SK-N-SH (cell line): ENCODE measurements around the gene HDGFL2. TPM values are rescaled to one million over a fixed set of nuclear protein-coding genes. Genes with fewer than 3 reads are reported as not detected.

Source experiments
- CTCF ChIA-PET: fragments of 300-600, 350-600 bp; formaldehyde crosslinking; extraction: SDS; loops from one replicate; lab custom pipeline; 2021; lab: Yijun Ruan, JAX
- POLR2A ChIA-PET: fragments of 350-600 bp; sonication (Branson Sonifier 250); formaldehyde crosslinking; extraction: SDS; loops from one replicate; lab custom pipeline; 2020; ENCODE audit warnings: antibody characterized with exemption, inconsistent platforms; lab: Yijun Ruan, JAX
- DNase-seq: peaks from one replicate; pipeline ENCODE4 v3.0.0; 2012
- H2AFZ ChIP-seq: fragments of 200-600 bp; sonication (generic); 2 replicates; pipeline ENCODE4 v1.8.1; 2016; ENCODE audit warnings: antibody characterized with exemption, mild to moderate bottlenecking, low read depth
- H3F3A ChIP-seq: fragments of 200-600 bp; sonication (generic); replicated peaks from 2 replicates; pipeline ENCODE3; 2016; ENCODE audit warnings: antibody characterized with exemption, mild to moderate bottlenecking; ENCODE audit not compliant: insufficient read depth
- H3K27ac ChIP-seq, 2 experiments: fragments of 200-500 bp in 1 of 2; fragments of 200-600 bp in 1 of 2; sonication (Bioruptor generic) in 1 of 2; sonication (generic), shearing (Covaris generic) in 1 of 2; 2 replicates each; pipeline versions ENCODE4 v1.5.1 to v1.6.1; 2014 to 2016; ENCODE audit warnings: low read depth in 2 of 2, inconsistent platforms in 1 of 2, low read length in 1 of 2, mild to moderate bottlenecking in 1 of 2, mixed read lengths in 1 of 2
- H3K27me3 ChIP-seq: fragments of 200-600 bp; sonication (generic), shearing (Covaris generic); 2 replicates; pipeline ENCODE4 v1.6.1; 2016; ENCODE audit warnings: mixed run types; ENCODE audit not compliant: insufficient read depth
- H3K36me3 ChIP-seq, 2 experiments: fragments of 200-500 bp in 1 of 2; fragments of 200-600 bp in 1 of 2; sonication (Bioruptor generic) in 1 of 2; sonication (generic) in 1 of 2; replicated peaks in 1 of 2; 2 replicates each; pipeline versions ENCODE3 to v1.5.1; 2014 to 2016; ENCODE audit warnings: low read length in 1 of 2, mild to moderate bottlenecking in 1 of 2; ENCODE audit not compliant: insufficient read depth in 2 of 2, control insufficient read depth in 1 of 2
- H3K4me1 ChIP-seq, 2 experiments: fragments of 200-500 bp in 1 of 2; fragments of 200-600 bp in 1 of 2; sonication (Bioruptor generic) in 1 of 2; sonication (generic), shearing (Covaris generic) in 1 of 2; 2 replicates each; pipeline versions ENCODE4 v1.5.1 to v1.6.1; 2014 to 2016; ENCODE audit warnings: low read depth in 1 of 2, low read length in 1 of 2, mixed run types in 1 of 2; ENCODE audit not compliant: insufficient read depth in 2 of 2, control insufficient read depth in 1 of 2
- H3K4me2 ChIP-seq: fragments of 200-600 bp; sonication (generic), shearing (Covaris generic); 2 replicates; pipeline ENCODE4 v1.6.1; 2017; ENCODE audit warnings: mixed run types
- H3K4me3 ChIP-seq, 2 experiments: fragments of 200-500 bp in 1 of 2; fragments of 200-600 bp in 1 of 2; sonication (Bioruptor generic) in 1 of 2; sonication (generic), shearing (Covaris generic) in 1 of 2; 2 replicates each; pipeline versions ENCODE4 v1.5.1 to v1.8.1; 2014 to 2016; ENCODE audit warnings: low read depth in 2 of 2, inconsistent platforms in 1 of 2, low read length in 1 of 2, mild to moderate bottlenecking in 1 of 2, mixed read lengths in 1 of 2, moderate library complexity in 1 of 2
- H3K79me2 ChIP-seq: fragments of 200-600 bp; sonication (generic); 2 replicates; pipeline ENCODE4 v1.8.1; 2017; ENCODE audit warnings: mild to moderate bottlenecking; ENCODE audit not compliant: insufficient read depth
- H3K9ac ChIP-seq: fragments of 200-600 bp; sonication (generic); 2 replicates; pipeline ENCODE4 v1.6.1; 2017; ENCODE audit warnings: mixed run types
- H3K9me2 ChIP-seq: fragments of 200-600 bp; sonication (generic); 2 replicates; pipeline ENCODE4 v1.6.1; 2017; ENCODE audit warnings: mixed run types
- H3K9me3 ChIP-seq: fragments of 200-600 bp; sonication (generic); 2 replicates; pipeline ENCODE4 v1.6.1; 2017; ENCODE audit warnings: mixed run types, mild to moderate bottlenecking, moderate library complexity
- H4K20me1 ChIP-seq: fragments of 200-600 bp; sonication (generic); 2 replicates; pipeline ENCODE4 v1.6.1; 2017; ENCODE audit warnings: mild to moderate bottlenecking, mixed run types; ENCODE audit not compliant: insufficient read depth
- ELF1 ChIP-seq: IDR thresholded peaks from 2 replicates; pipeline ENCODE4 v1.4.0; 2012
- EZH2phosphoT487 ChIP-seq: fragments of 200-600 bp; sonication (generic); IDR thresholded peaks from 2 replicates; pipeline ENCODE4 v1.6.1; 2017; ENCODE audit warnings: low read depth, mixed run types, mild to moderate bottlenecking, antibody characterized with exemption, moderate library complexity, borderline replicate concordance
- FOXJ3 ChIP-seq: sonication (generic); formaldehyde crosslinking; IDR thresholded peaks from 2 replicates; pipeline ENCODE4 v1.5.1; 2020; ENCODE audit warnings: mild to moderate bottlenecking, missing genetic modification reagents
- GABPA ChIP-seq: IDR thresholded peaks from 2 replicates; pipeline ENCODE4 v1.4.0; 2012; ENCODE audit warnings: low read depth, mild to moderate bottlenecking
- JUND ChIP-seq: IDR thresholded peaks from 2 replicates; pipeline ENCODE4 v1.4.0; 2012
- MEF2A ChIP-seq: IDR thresholded peaks from 2 replicates; pipeline ENCODE4 v1.4.0; 2012; ENCODE audit warnings: low read depth, borderline replicate concordance
- NRF1 ChIP-seq: IDR thresholded peaks from 2 replicates; pipeline ENCODE4 v1.6.1; 2012; ENCODE audit warnings: low read depth, mild to moderate bottlenecking, low read length
- POLR2AphosphoS5 ChIP-seq: IDR thresholded peaks from 2 replicates; pipeline ENCODE4 v1.6.1; 2012; ENCODE audit warnings: low read depth, low read length
- RXRA ChIP-seq: IDR thresholded peaks from 2 replicates; pipeline ENCODE4 v1.4.0; 2012; ENCODE audit warnings: low read depth, mild to moderate bottlenecking, borderline replicate concordance
- SMC3 ChIP-seq: IDR thresholded peaks from 2 replicates; pipeline ENCODE4 v1.6.1; 2012; ENCODE audit warnings: low read depth, low read length, improper control_type of control experiment
- TCF12 ChIP-seq: IDR thresholded peaks from 2 replicates; pipeline ENCODE4 v1.4.0; 2012
- TEAD4 ChIP-seq: IDR thresholded peaks from 2 replicates; pipeline ENCODE4 v1.4.0; 2012; ENCODE audit warnings: mild to moderate bottlenecking, borderline replicate concordance; ENCODE audit not compliant: insufficient read depth
- USF2 ChIP-seq: fragments of 150-350 bp; IDR thresholded peaks from 2 replicates; pipeline ENCODE4 v1.6.1; 2017; ENCODE audit warnings: antibody characterized with exemption, low read length, low read depth, borderline replicate concordance
- WGBS: methylation state at CpG from one replicate; pipeline ENCODE4 v1.1.6; 2017; ENCODE audit warnings: low lambda C conversion rate; 5-methylcytosine and 5-hydroxymethylcytosine counted together
- polyA plus RNA-seq, 3 experiments: library from polyadenylated mRNA; depleted of rRNA; stranded (reverse); fragments of >200 nt; gene quantifications; 2 replicates each; pipeline ENCODE4 v1.2.3, GENCODE V29; 2012
- TF ChIP-seq, protein P1 (sequence below): IDR thresholded peaks from 2 replicates; pipeline ENCODE4 v1.4.0; 2012; ENCODE audit warnings: low read depth, borderline replicate concordance
- TF ChIP-seq, protein P2 (sequence below): IDR thresholded peaks from 2 replicates; pipeline ENCODE4 v1.4.0; 2012; ENCODE audit warnings: low read depth, borderline replicate concordance
- TF ChIP-seq, protein P3 (sequence below): fragments of 200-600 bp; sonication (generic); IDR thresholded peaks from 2 replicates; pipeline ENCODE4 v1.6.1; 2017; ENCODE audit warnings: antibody characterized with exemption, mild to moderate bottlenecking, moderate library complexity

The HDGFL2 gene
- polyA plus RNA-seq, 1 of the 3 experiments (the other 2 are of a cell fraction), result 77.8 TPM

GRCh38 chr19:4453232-4454179 is 18.6 kb upstream of the HDGFL2 start:
- no peak overlapping the region for H3K4me2 ChIP-seq
- H3K36me3 ChIP-seq, result peaks cover 13 to 35% of the 10 kb centered on the region in 2 experiments
- TF ChIP-seq, protein P1, sequence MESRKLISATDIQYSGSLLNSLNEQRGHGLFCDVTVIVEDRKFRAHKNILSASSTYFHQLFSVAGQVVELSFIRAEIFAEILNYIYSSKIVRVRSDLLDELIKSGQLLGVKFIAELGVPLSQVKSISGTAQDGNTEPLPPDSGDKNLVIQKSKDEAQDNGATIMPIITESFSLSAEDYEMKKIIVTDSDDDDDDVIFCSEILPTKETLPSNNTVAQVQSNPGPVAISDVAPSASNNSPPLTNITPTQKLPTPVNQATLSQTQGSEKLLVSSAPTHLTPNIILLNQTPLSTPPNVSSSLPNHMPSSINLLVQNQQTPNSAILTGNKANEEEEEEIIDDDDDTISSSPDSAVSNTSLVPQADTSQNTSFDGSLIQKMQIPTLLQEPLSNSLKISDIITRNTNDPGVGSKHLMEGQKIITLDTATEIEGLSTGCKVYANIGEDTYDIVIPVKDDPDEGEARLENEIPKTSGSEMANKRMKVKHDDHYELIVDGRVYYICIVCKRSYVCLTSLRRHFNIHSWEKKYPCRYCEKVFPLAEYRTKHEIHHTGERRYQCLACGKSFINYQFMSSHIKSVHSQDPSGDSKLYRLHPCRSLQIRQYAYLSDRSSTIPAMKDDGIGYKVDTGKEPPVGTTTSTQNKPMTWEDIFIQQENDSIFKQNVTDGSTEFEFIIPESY, result no peak
- TF ChIP-seq, protein P2, sequence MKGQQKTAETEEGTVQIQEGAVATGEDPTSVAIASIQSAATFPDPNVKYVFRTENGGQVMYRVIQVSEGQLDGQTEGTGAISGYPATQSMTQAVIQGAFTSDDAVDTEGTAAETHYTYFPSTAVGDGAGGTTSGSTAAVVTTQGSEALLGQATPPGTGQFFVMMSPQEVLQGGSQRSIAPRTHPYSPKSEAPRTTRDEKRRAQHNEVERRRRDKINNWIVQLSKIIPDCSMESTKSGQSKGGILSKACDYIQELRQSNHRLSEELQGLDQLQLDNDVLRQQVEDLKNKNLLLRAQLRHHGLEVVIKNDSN, result no peak
- no peak for TF ChIP-seq TEAD4
- TF ChIP-seq JUND, result no peak
- TF ChIP-seq EZH2phosphoT487, result no peak
- no peak for TF ChIP-seq TCF12
- no peak for TF ChIP-seq USF2
- no peak for TF ChIP-seq SMC3
- TF ChIP-seq, protein P3, sequence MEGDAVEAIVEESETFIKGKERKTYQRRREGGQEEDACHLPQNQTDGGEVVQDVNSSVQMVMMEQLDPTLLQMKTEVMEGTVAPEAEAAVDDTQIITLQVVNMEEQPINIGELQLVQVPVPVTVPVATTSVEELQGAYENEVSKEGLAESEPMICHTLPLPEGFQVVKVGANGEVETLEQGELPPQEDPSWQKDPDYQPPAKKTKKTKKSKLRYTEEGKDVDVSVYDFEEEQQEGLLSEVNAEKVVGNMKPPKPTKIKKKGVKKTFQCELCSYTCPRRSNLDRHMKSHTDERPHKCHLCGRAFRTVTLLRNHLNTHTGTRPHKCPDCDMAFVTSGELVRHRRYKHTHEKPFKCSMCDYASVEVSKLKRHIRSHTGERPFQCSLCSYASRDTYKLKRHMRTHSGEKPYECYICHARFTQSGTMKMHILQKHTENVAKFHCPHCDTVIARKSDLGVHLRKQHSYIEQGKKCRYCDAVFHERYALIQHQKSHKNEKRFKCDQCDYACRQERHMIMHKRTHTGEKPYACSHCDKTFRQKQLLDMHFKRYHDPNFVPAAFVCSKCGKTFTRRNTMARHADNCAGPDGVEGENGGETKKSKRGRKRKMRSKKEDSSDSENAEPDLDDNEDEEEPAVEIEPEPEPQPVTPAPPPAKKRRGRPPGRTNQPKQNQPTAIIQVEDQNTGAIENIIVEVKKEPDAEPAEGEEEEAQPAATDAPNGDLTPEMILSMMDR, result no peak
- no peak for TF ChIP-seq NRF1
- no peak for TF ChIP-seq ELF1
- no peak for TF ChIP-seq GABPA
- no peak for TF ChIP-seq POLR2AphosphoS5
- no peak for TF ChIP-seq MEF2A
- TF ChIP-seq RXRA, result no peak
- no peak for TF ChIP-seq FOXJ3
- CTCF ChIA-PET, result no interaction called here
- peaks cover 32% of the 10 kb centered on the region for H3K79me2 ChIP-seq
- H3K4me1 ChIP-seq, result peaks cover 6 to 13% of the 10 kb centered on the region in 2 experiments; a peak in 2 of 4 replicates
- WGBS, result 77% methylated on average over 10 of the region's 34 CpGs
- DNase-seq, result peak; percentile 27
- H3K9me2 ChIP-seq, result no peaks in the 10 kb centered on the region
- no peak overlapping the region; a peak in 1 of 4 replicates for H3K27ac ChIP-seq
- no peak overlapping the region for H3K9ac ChIP-seq
- H4K20me1 ChIP-seq, result peaks cover 20% of the 10 kb centered on the region; the same call in 1 of the 2 replicates
- POLR2A ChIA-PET, result interaction anchor here (0.6 kb wide), 1 partner anchor 51 kb away, joined by 3 read pairs; no protein-coding TSS in a partner anchor
- no peak overlapping the region for H3K4me3 ChIP-seq
- no peaks in the 10 kb centered on the region for H3K27me3 ChIP-seq
- H3F3A ChIP-seq, result peaks cover 9% of the 10 kb centered on the region
- no peaks in the 10 kb centered on the region for H3K9me3 ChIP-seq
- H2AFZ ChIP-seq, result no peak overlapping the region
